Mesodermal cell (in vitro differentiated cells): ENCODE data around the gene COQ8B.

Experiments
- H3K27ac ChIP-seq: 2 replicates; pipeline ENCODE4 v1.7.0; 2013; ENCODE audit warnings: mild to moderate bottlenecking, low read depth, low read length, moderate library complexity; ENCODE audit not compliant: severe bottlenecking
- H3K36me3 ChIP-seq: 2 replicates; pipeline ENCODE4 v1.7.1; 2013; ENCODE audit warnings: mild to moderate bottlenecking, low read length, moderate library complexity; ENCODE audit not compliant: control insufficient read depth, insufficient read depth
- H3K4me1 ChIP-seq: one replicate; pipeline ENCODE4 v1.7.1; 2013; ENCODE audit warnings: mild to moderate bottlenecking, low read length; ENCODE audit not compliant: insufficient read depth, control insufficient read depth, poor library complexity, severe bottlenecking
- H3K4me3 ChIP-seq: 2 replicates; pipeline ENCODE4 v1.7.0; 2013; ENCODE audit warnings: low read length, control low read depth, mild to moderate bottlenecking; ENCODE audit not compliant: insufficient read depth, poor library complexity, severe bottlenecking; ENCODE audit errors: extremely low read depth
- H3K9me3 ChIP-seq: 2 replicates; pipeline ENCODE4 v1.7.1; 2013; ENCODE audit warnings: mild to moderate bottlenecking, low read length, moderate library complexity; ENCODE audit not compliant: control insufficient read depth
- WGBS, 2 experiments: methylation state at CpG; one replicate each; pipeline ENCODE4 v1.1.5; 2013; ENCODE audit warnings: missing lambda C conversion rate in 2 of 2; ENCODE audit not compliant: insufficient coverage in 2 of 2; 5-methylcytosine and 5-hydroxymethylcytosine counted together

Gene COQ8B

GRCh38 chr19:40691421-40692211 lies 25.1 kb downstream of the COQ8B start:
- Histone ChIP-seq H3K4me1 (peaks cover 3% of the 10 kb centered on the region), H3K36me3 (peaks cover 33% of the 10 kb centered on the region), H3K9me3 (no peaks in the 10 kb centered on the region), H3K4me3 (no peak overlapping the region), H3K27ac (peak overlapping the region; percentile 92)
- WGBS, 2 experiments, result 85 to 87% methylated on average over 17 to 18 of the region's 24 CpGs

GRCh38 chr19:40690693-40691420 lies 25.8 kb downstream of the COQ8B start:
- Histone ChIP-seq H3K4me3 (peak overlapping the region; percentile 72), H3K4me1 (peaks cover 3% of the 10 kb centered on the region), H3K9me3 (no peaks in the 10 kb centered on the region), H3K27ac (peak overlapping the region; percentile 92), H3K36me3 (peaks cover 34% of the 10 kb centered on the region)
- 2% methylated on average over 16 to 28 of the region's 56 CpGs for WGBS, 2 experiments

- 1% methylated on average over 19 to 36 of the region's 50 CpGs for WGBS, 2 experiments
- peaks cover 3% of the 10 kb centered on the region for H3K4me1 ChIP-seq
- peaks cover 34% of the 10 kb centered on the region for H3K36me3 ChIP-seq
- H3K27ac ChIP-seq, result peak within 1 kb of the TSS; percentile 92
- peak within 1 kb of the TSS; percentile 72 for H3K4me3 ChIP-seq
- H3K9me3 ChIP-seq, result no peaks in the 10 kb centered on the region
These were observed 26.5 kb downstream of the COQ8B start, which contains the start of gene NUMBL for GRCh38 chr19:40690050-40690692. TSS of gene NUMBL (minus strand) at chr19:40690651. CDS start at chr19:40690483, 168 bp downstream.

GRCh38 chr19:40689339-40690049 lies 27.2 kb downstream of the COQ8B start:
- Histone ChIP-seq H3K36me3 (peaks cover 35% of the 10 kb centered on the region), H3K27ac (peak overlapping the region; percentile 66), H3K4me3 (peak overlapping the region; percentile 72), H3K9me3 (no peaks in the 10 kb centered on the region), H3K4me1 (peaks cover 3% of the 10 kb centered on the region)
- WGBS, 2 experiments, result 31 to 34% methylated on average over 12 to 15 of the region's 18 CpGs

GRCh38 chr19:40688987-40689338 lies 27.7 kb downstream of the COQ8B start:
- WGBS, 2 experiments, result 85% methylated on average over 4 of the region's 4 CpGs; no CpG with 5 or more reads in 1 of the 2 experiments

GRCh38 chr19:40688309-40688708 lies 28.4 kb downstream of the COQ8B start:
- no peaks in the 10 kb centered on the region for H3K9me3 ChIP-seq
- H3K27ac ChIP-seq, result no peak overlapping the region
- 83 to 100% methylated on average over 1 of the region's 1 CpG for WGBS, 2 experiments
- peaks cover 3% of the 10 kb centered on the region for H3K4me1 ChIP-seq
- peaks cover 40% of the 10 kb centered on the region for H3K36me3 ChIP-seq
- no peak overlapping the region for H3K4me3 ChIP-seq

More at GRCh38 chr19:40688987-40689338, 27.7 kb downstream of the COQ8B start:
- peaks cover 39% of the 10 kb centered on the region for H3K36me3 ChIP-seq
- peak overlapping the region; percentile 72 for H3K4me3 ChIP-seq
- H3K4me1 ChIP-seq, result peaks cover 3% of the 10 kb centered on the region
- no peaks in the 10 kb centered on the region for H3K9me3 ChIP-seq
- H3K27ac ChIP-seq, result no peak overlapping the region

- H3K4me3 ChIP-seq, result no peak overlapping the region
- peaks cover 40% of the 10 kb centered on the region for H3K36me3 ChIP-seq
- H3K27ac ChIP-seq, result no peak overlapping the region
- 90 to 96% methylated on average over 12 of the region's 12 CpGs for WGBS, 2 experiments
- H3K4me1 ChIP-seq, result peaks cover 3% of the 10 kb centered on the region
- H3K9me3 ChIP-seq, result no peaks in the 10 kb centered on the region
These were observed 29.1 kb downstream of the COQ8B start for GRCh38 chr19:40687525-40688016.

GRCh38 chr19:40686882-40687524 lies 29.7 kb downstream of the COQ8B start:
- H3K27ac ChIP-seq, result no peak overlapping the region
- no peak overlapping the region for H3K4me3 ChIP-seq
- 97 to 98% methylated on average over 10 to 13 of the region's 14 CpGs for WGBS, 2 experiments
- peaks cover 3% of the 10 kb centered on the region for H3K4me1 ChIP-seq
- peaks cover 41% of the 10 kb centered on the region for H3K36me3 ChIP-seq
- H3K9me3 ChIP-seq, result no peaks in the 10 kb centered on the region

GRCh38 chr19:40685563-40685962 lies 31.1 kb downstream of the COQ8B start:
- H3K4me1 ChIP-seq, result no peaks in the 10 kb centered on the region
- no peak overlapping the region for H3K4me3 ChIP-seq
- no peaks in the 10 kb centered on the region for H3K9me3 ChIP-seq
- WGBS, 2 experiments, result 93% methylated on average over 5 to 6 of the region's 6 CpGs
- H3K36me3 ChIP-seq, result peaks cover 52% of the 10 kb centered on the region
- H3K27ac ChIP-seq, result no peak overlapping the region
